ENCODE measurements around the gene MTMR11.

GRCh38 chr1:149966405-149966804 lies 29.7 kb upstream of the MTMR11 start:
- no peak for TF ChIP-seq POLR2A (IDR thresholded peaks at IDR 0.05)
- TF ChIP-seq, protein P1, sequence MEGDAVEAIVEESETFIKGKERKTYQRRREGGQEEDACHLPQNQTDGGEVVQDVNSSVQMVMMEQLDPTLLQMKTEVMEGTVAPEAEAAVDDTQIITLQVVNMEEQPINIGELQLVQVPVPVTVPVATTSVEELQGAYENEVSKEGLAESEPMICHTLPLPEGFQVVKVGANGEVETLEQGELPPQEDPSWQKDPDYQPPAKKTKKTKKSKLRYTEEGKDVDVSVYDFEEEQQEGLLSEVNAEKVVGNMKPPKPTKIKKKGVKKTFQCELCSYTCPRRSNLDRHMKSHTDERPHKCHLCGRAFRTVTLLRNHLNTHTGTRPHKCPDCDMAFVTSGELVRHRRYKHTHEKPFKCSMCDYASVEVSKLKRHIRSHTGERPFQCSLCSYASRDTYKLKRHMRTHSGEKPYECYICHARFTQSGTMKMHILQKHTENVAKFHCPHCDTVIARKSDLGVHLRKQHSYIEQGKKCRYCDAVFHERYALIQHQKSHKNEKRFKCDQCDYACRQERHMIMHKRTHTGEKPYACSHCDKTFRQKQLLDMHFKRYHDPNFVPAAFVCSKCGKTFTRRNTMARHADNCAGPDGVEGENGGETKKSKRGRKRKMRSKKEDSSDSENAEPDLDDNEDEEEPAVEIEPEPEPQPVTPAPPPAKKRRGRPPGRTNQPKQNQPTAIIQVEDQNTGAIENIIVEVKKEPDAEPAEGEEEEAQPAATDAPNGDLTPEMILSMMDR (IDR thresholded peaks at IDR 0.05): no peak
